SK-N-SH (cell line): ENCODE data around the gene PISD.

Experiments
- FOXM1 ChIP-seq: IDR thresholded peaks from 2 replicates; pipeline ENCODE4 v1.4.0; 2012; ENCODE audit warnings: low read depth, mild to moderate bottlenecking
- POLR2AphosphoS5 ChIP-seq: IDR thresholded peaks from 2 replicates; pipeline ENCODE4 v1.6.1; 2012; ENCODE audit warnings: low read depth, low read length

DNA sequence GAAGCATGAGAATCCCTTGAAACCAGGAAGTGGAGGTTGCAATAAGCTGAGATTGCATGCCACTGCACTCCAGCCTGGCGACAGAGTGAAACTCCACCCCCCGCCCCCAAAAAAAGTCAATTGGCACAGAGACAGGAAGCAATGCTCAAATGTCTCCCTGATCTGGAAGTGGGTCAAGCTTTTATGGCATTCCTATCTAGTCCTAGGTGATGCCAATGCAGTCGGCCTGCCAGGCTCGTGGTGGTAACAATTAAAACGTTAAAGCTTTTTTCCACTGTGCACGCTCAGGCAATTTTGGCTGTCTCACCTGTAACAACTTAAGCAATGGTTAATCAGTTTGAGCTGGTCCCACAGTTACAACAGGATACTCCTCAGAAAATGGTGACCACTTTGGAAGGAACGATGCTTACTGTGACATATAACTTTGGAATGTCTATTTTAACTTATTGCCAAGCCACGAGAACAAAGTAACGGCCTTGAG lies 18.9 kb upstream of the PISD start:
- TF ChIP-seq FOXM1 (0 out of 2 replicates have a peak, but pooled peaks have one; percentile 33), POLR2AphosphoS5 (no peak)
